Trophoblast cell (in vitro differentiated cells and primary cell): Measurements from ENCODE around the gene RAB4B.

Experiments used
- DNase-seq, 2 donors: peaks; one replicate each; pipeline ENCODE4 v3.0.0-alpha.2; 2016
- H2AFZ ChIP-seq: 2 replicates; pipeline ENCODE4 v1.6.1; 2013; ENCODE audit warnings: low read length, moderate library complexity, mild to moderate bottlenecking; ENCODE audit not compliant: insufficient read depth, poor library complexity
- H2AK5ac ChIP-seq: 2 replicates; pipeline ENCODE4 v1.6.1; 2013; ENCODE audit warnings: mild to moderate bottlenecking, low read length
- H2BK120ac ChIP-seq: 2 replicates; pipeline ENCODE4 v1.6.1; 2013; ENCODE audit warnings: low read length, mild to moderate bottlenecking, moderate library complexity; ENCODE audit not compliant: insufficient read depth, poor library complexity
- H2BK12ac ChIP-seq: 2 replicates; pipeline ENCODE4 v1.6.1; 2013; ENCODE audit warnings: mild to moderate bottlenecking, low read length, moderate library complexity
- H2BK5ac ChIP-seq: 2 replicates; pipeline ENCODE4 v1.6.1; 2013; ENCODE audit warnings: low read length, low read depth, moderate library complexity, mild to moderate bottlenecking; ENCODE audit not compliant: poor library complexity
- H3K14ac ChIP-seq: 2 replicates; pipeline ENCODE4 v1.6.1; 2013; ENCODE audit warnings: mild to moderate bottlenecking, low read length
- H3K18ac ChIP-seq: 2 replicates; pipeline ENCODE4 v1.6.1; 2013; ENCODE audit warnings: mild to moderate bottlenecking, low read length
- H3K23ac ChIP-seq: 2 replicates; pipeline ENCODE4 v1.6.1; 2013; ENCODE audit warnings: low read length
- H3K27ac ChIP-seq: 2 replicates; pipeline ENCODE4 v1.5.1; 2013; ENCODE audit warnings: low read depth, mild to moderate bottlenecking, inconsistent platforms, low read length, moderate library complexity
- H3K27me3 ChIP-seq: 2 replicates; pipeline ENCODE4 v1.6.1; 2013; ENCODE audit warnings: inconsistent platforms, mild to moderate bottlenecking, low read length, moderate library complexity; ENCODE audit not compliant: insufficient read depth
- H3K36me3 ChIP-seq, 2 experiments: 1 replicate in 1 of 2; 2 replicates in 1 of 2; pipeline ENCODE4 v1.6.1; 2013; ENCODE audit warnings: low read length in 2 of 2, mild to moderate bottlenecking in 2 of 2, moderate library complexity in 1 of 2; ENCODE audit not compliant: insufficient read depth in 2 of 2, control insufficient read depth in 1 of 2
- H3K4ac ChIP-seq: 2 replicates; pipeline ENCODE4 v1.6.1; 2013; ENCODE audit warnings: low read depth, mild to moderate bottlenecking, low read length, moderate library complexity
- H3K4me1 ChIP-seq, 2 experiments: 1 replicate in 1 of 2; 2 replicates in 1 of 2; pipeline ENCODE4 v1.6.1; 2013; ENCODE audit warnings: low read length in 2 of 2, mild to moderate bottlenecking in 2 of 2, moderate library complexity in 1 of 2; ENCODE audit not compliant: insufficient read depth in 2 of 2, control insufficient read depth in 1 of 2
- H3K4me2 ChIP-seq: 2 replicates; pipeline ENCODE4 v1.6.1; 2013; ENCODE audit warnings: inconsistent platforms, mild to moderate bottlenecking, low read length, moderate library complexity
- H3K4me3 ChIP-seq: 2 replicates; pipeline ENCODE4 v1.5.1; 2013; ENCODE audit warnings: mild to moderate bottlenecking, low read depth, low read length, inconsistent platforms
- H3K79me1 ChIP-seq: one replicate; pipeline ENCODE4 v1.6.1; 2013; ENCODE audit warnings: low read length
- H3K79me2 ChIP-seq: 2 replicates; pipeline ENCODE4 v1.6.1; 2013; ENCODE audit warnings: low read length, mild to moderate bottlenecking; ENCODE audit not compliant: control insufficient read depth, insufficient read depth, poor library complexity
- H3K9ac ChIP-seq: 2 replicates; pipeline ENCODE4 v1.6.1; 2013; ENCODE audit warnings: mild to moderate bottlenecking, low read length
- H3K9me3 ChIP-seq: 2 replicates; pipeline ENCODE4 v1.6.1; 2013; ENCODE audit warnings: low read depth, mild to moderate bottlenecking, control low read depth, inconsistent platforms, low read length; ENCODE audit not compliant: insufficient read depth
- H4K12ac ChIP-seq: 2 replicates; pipeline ENCODE4 v1.6.1; 2013; ENCODE audit warnings: low read depth, mild to moderate bottlenecking, low read length, moderate library complexity
- H4K8ac ChIP-seq: 2 replicates; pipeline ENCODE4 v1.6.1; 2013; ENCODE audit warnings: low read depth, mild to moderate bottlenecking, low read length, moderate library complexity
- H4K91ac ChIP-seq: one replicate; pipeline ENCODE4 v1.6.1; 2013; ENCODE audit warnings: low read depth, mild to moderate bottlenecking, low read length, moderate library complexity
- WGBS: extraction: QIAGEN DNeasy Blood & Tissue Kit; methylation state at CpG from one replicate; pipeline ENCODE4 v1.1.7; 2013; ENCODE audit warnings: missing lambda C conversion rate; ENCODE audit not compliant: insufficient read length, insufficient coverage; ENCODE audit errors: extremely low coverage; 5-methylcytosine and 5-hydroxymethylcytosine counted together

The RAB4B gene

GRCh38 chr19:40742886-40743285 lies 35.2 kb upstream of the RAB4B start:
- H3K27me3 ChIP-seq = no peaks in the 10 kb centered on the region
- no peak overlapping the region for H3K27ac ChIP-seq
- DNase-seq = no peak
- H4K91ac ChIP-seq = no peak overlapping the region
- H3K14ac ChIP-seq = no peak overlapping the region
- no peak overlapping the region for H2BK12ac ChIP-seq
- no peak overlapping the region for H3K4me3 ChIP-seq
- no peak overlapping the region for H2AK5ac ChIP-seq
- peaks cover 20 to 26% of the 10 kb centered on the region in 2 experiments for H3K36me3 ChIP-seq
- H3K9ac ChIP-seq = no peak overlapping the region
- no peak overlapping the region for H2BK120ac ChIP-seq
- no peak overlapping the region for H3K18ac ChIP-seq
- no peak overlapping the region for H3K4ac ChIP-seq
- no peak overlapping the region for H4K12ac ChIP-seq
- peaks cover 12 to 17% of the 10 kb centered on the region in 2 experiments for H3K4me1 ChIP-seq
- no CpG with 5 or more reads among the region's 12 CpGs for WGBS
- no peaks in the 10 kb centered on the region for H3K79me2 ChIP-seq
- no peak overlapping the region for H3K4me2 ChIP-seq
- H3K79me1 ChIP-seq = peaks cover 4% of the 10 kb centered on the region
- no peak overlapping the region for H4K8ac ChIP-seq
- no peak overlapping the region for H2AFZ ChIP-seq
- no peak overlapping the region for H3K23ac ChIP-seq
- no peaks in the 10 kb centered on the region for H3K9me3 ChIP-seq
- H2BK5ac ChIP-seq = no peak overlapping the region

- Histone ChIP-seq H2AFZ (no peak overlapping the region), H3K4me2 (no peak overlapping the region), H3K9me3 (no peaks in the 10 kb centered on the region), H3K79me2 (no peaks in the 10 kb centered on the region), H3K14ac (no peak overlapping the region), H3K27ac (no peak overlapping the region), H3K4ac (no peak overlapping the region), H2BK120ac (no peak overlapping the region), H3K27me3 (no peaks in the 10 kb centered on the region), H2BK5ac (no peak overlapping the region), H3K9ac (no peak overlapping the region), H3K18ac (no peak overlapping the region), H2BK12ac (peak overlapping the region; percentile 22), H4K91ac (no peak overlapping the region), H3K23ac (no peak overlapping the region), H3K4me1 (peaks cover 18 to 22% of the 10 kb centered on the region in 2 experiments), H4K12ac (no peak overlapping the region), H3K4me3 (no peak overlapping the region), H2AK5ac (no peak overlapping the region), H3K79me1 (peaks cover 9% of the 10 kb centered on the region), H4K8ac (no peak overlapping the region), H3K36me3 (peaks cover 17 to 20% of the 10 kb centered on the region in 2 experiments)
- WGBS = no CpG with 5 or more reads among the region's 10 CpGs
- no peak for DNase-seq
These were observed 34.1 kb upstream of the RAB4B start for GRCh38 chr19:40743926-40744325.

GRCh38 chr19:40744554-40745401 lies 33.3 kb upstream of the RAB4B start:
- H2AK5ac ChIP-seq = peak overlapping the region; percentile 7
- peak overlapping the region; percentile 78 for H3K27ac ChIP-seq
- peak; percentile 48 to 71 for DNase-seq
- no peaks in the 10 kb centered on the region for H3K9me3 ChIP-seq
- peak overlapping the region; percentile 14 for H2BK120ac ChIP-seq
- H3K4me2 ChIP-seq = peak overlapping the region; percentile 32
- H2BK5ac ChIP-seq = peak overlapping the region; percentile 50
- peaks cover 26 to 30% of the 10 kb centered on the region in 2 experiments for H3K4me1 ChIP-seq
- WGBS = no CpG with 5 or more reads among the region's 17 CpGs
- H3K18ac ChIP-seq = peak overlapping the region; percentile 19
- peaks cover 14% of the 10 kb centered on the region for H3K79me1 ChIP-seq
- H2BK12ac ChIP-seq = peak overlapping the region; percentile 1
- no peak overlapping the region for H3K4me3 ChIP-seq
- H3K27me3 ChIP-seq = no peaks in the 10 kb centered on the region
- peak overlapping the region; percentile 1 for H3K4ac ChIP-seq
- H3K36me3 ChIP-seq = peaks cover 9 to 12% of the 10 kb centered on the region in 2 experiments
- peak overlapping the region; percentile 54 for H3K14ac ChIP-seq
- peak overlapping the region; percentile 84 for H4K91ac ChIP-seq
- H4K12ac ChIP-seq = peak overlapping the region; percentile 9
- peaks cover 4% of the 10 kb centered on the region for H3K79me2 ChIP-seq
- H3K9ac ChIP-seq = peak overlapping the region; percentile 15
- no peak overlapping the region for H3K23ac ChIP-seq
- peak overlapping the region; percentile 59 for H4K8ac ChIP-seq
- H2AFZ ChIP-seq = no peak overlapping the region

- H3K14ac ChIP-seq = peak overlapping the region; percentile 54
These were observed 32.7 kb upstream of the RAB4B start for GRCh38 chr19:40745402-40745780.

More at GRCh38 chr19:40745402-40745780, 32.7 kb upstream of the RAB4B start:
- H3K23ac ChIP-seq = no peak overlapping the region
- no peak overlapping the region for H2AFZ ChIP-seq
- H3K27me3 ChIP-seq = no peaks in the 10 kb centered on the region
- no CpG with 5 or more reads among the region's 7 CpGs for WGBS
- H3K4me1 ChIP-seq = peaks cover 30 to 31% of the 10 kb centered on the region in 2 experiments
- H3K79me2 ChIP-seq = peaks cover 7% of the 10 kb centered on the region
- H4K91ac ChIP-seq = peak overlapping the region; percentile 84
- DNase-seq = peak in 1 of 2 donors; percentile 66
- H3K9me3 ChIP-seq = no peaks in the 10 kb centered on the region
- peak overlapping the region; percentile 19 for H3K18ac ChIP-seq
- H4K8ac ChIP-seq = peak overlapping the region; percentile 59
- peak overlapping the region; percentile 14 for H2BK120ac ChIP-seq
- H2BK12ac ChIP-seq = no peak overlapping the region
- no peak overlapping the region for H4K12ac ChIP-seq
- H3K4me2 ChIP-seq = peak overlapping the region; percentile 32
- peak overlapping the region; percentile 50 for H2BK5ac ChIP-seq
- peaks cover 19% of the 10 kb centered on the region for H3K79me1 ChIP-seq
- H3K4me3 ChIP-seq = no peak overlapping the region
- peaks cover 3 to 5% of the 10 kb centered on the region in 2 experiments for H3K36me3 ChIP-seq
- H3K27ac ChIP-seq = peak overlapping the region; percentile 78
- no peak overlapping the region for H3K4ac ChIP-seq
- H3K9ac ChIP-seq = no peak overlapping the region
- H2AK5ac ChIP-seq = peak overlapping the region; percentile 7
